ENCODE measurements around the gene DMBX1.
A peak's percentile ranks its signal among the peaks of the same experiment; 100 is the strongest.

Gene DMBX1

DNA sequence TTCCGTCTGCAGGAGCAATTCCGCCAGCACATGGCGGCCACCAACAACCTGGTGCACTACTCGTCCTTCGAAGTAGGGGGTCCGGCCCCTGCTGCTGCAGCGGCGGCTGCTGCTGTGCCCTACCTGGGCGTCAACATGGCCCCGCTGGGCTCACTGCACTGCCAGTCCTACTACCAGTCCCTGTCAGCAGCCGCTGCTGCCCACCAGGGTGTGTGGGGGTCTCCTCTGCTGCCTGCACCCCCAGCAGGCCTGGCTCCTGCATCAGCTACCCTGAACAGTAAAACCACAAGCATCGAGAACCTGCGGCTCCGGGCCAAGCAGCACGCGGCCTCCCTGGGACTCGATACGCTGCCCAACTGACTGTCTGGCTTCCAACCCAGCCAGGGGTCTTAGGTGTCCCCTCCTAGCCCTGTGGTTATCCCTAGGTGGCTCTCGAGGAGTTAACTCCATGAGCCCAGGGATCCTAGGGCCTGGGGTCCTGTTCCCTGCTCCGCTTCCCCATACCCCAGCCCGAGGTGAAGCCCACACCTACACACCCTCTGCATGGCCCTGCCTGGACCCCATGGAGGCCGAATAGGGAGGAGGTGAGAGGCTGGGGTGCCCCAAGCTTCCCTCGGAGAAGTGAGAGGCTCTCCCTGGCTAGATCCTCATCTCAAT is 22.6 kb downstream of the DMBX1 start:
- Histone ChIP-seq H3K23ac (ENCODE audit: low read depth, low read length, poor library complexity) (no peak overlapping the region), H3K9ac (ENCODE audit: low read depth, low read length, poor library complexity) (no peak overlapping the region), H3K27ac (replicated peaks; ENCODE audit: low read length) (no peak overlapping the region), H3K79me1 (ENCODE audit: low read depth, low read length) (no peaks in the 10 kb centered on the region), H3K4ac (ENCODE audit: low read length) (no peak overlapping the region), H4K8ac (ENCODE audit: low read depth, low read length) (no peak overlapping the region), H3K36me3 (replicated peaks in 1 of 2; ENCODE audit: control insufficient read depth in 2 of 2, insufficient read depth in 2 of 2, low read length in 2 of 2) (no peaks in the 10 kb centered on the region), H2AFZ (ENCODE audit: low read length) (no peak overlapping the region), H3K4me2 (ENCODE audit: insufficient read depth, low read length, poor library complexity, severe bottlenecking) (no peak overlapping the region), H3K9me3 (replicated peaks in 1 of 2; ENCODE audit: control insufficient read depth in 2 of 2, insufficient read depth in 1 of 2, low read depth in 1 of 2, low read length in 2 of 2) (no peaks in the 10 kb centered on the region), H3K14ac (ENCODE audit: low read length) (no peak overlapping the region), H2BK5ac (ENCODE audit: low read length) (no peak overlapping the region), H3K4me3 (ENCODE audit: low read length in 2 of 2) (no peak overlapping the region), H2BK12ac (ENCODE audit: low read length) (peak overlapping the region; percentile 50), H3K4me1 (ENCODE audit: control insufficient read depth in 2 of 2, insufficient read depth in 1 of 2, low read depth in 1 of 2, low read length in 2 of 2) (peaks cover 2 to 17% of the 10 kb centered on the region in 2 donors), H4K91ac (ENCODE audit: low read depth, low read length, poor library complexity) (no peak overlapping the region), H2BK120ac (ENCODE audit: low read depth, low read length) (peak overlapping the region; percentile 9), H3K27me3 (ENCODE audit: control insufficient read depth in 3 of 3, insufficient read depth in 3 of 3, low read depth in 1 of 3, low read length in 3 of 3) (peaks cover 0 to 83% (median 6%) of the 10 kb centered on the region in 3 experiments), H3K18ac (ENCODE audit: low read length) (peak overlapping the region; percentile 63), H2BK15ac (ENCODE audit: low read length) (peak overlapping the region; percentile 55), H2AK5ac (ENCODE audit: low read depth, low read length) (peak overlapping the region; percentile 60)
- WGBS, 2 donors (ENCODE audit: extremely low coverage in 2 of 2, insufficient read length in 2 of 2, insufficient replicate concordance in 1 of 2), result no CpG with 5 or more reads among the region's 23 CpGs
- no peak for DNase-seq (ENCODE audit: low spot score)

DNA sequence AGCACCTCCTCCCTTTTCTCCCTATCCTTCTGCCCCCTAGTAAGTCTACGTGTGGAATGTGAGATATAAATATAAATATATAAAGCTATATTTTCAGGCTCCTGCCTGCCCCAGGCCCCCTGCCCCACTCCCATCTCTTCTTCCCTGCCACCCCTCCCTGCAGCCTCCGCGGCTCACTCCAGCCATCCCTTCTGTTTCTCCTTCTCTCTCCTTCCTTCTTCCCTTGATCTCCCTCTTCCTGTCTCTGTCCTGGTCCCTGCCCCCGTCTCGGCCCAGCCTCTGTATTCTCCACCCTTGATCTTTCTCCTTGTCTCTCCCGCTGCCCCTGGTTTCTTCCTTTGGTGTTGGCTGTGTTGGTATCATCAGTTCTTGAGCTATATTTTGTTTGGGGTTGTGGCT is 23.2 kb downstream of the DMBX1 start:
- H3K27me3 ChIP-seq (ENCODE audit: control insufficient read depth in 3 of 3, insufficient read depth in 3 of 3, low read depth in 1 of 3, low read length in 3 of 3), result peaks cover 0 to 89% (median 6%) of the 10 kb centered on the region in 3 experiments

DNA sequence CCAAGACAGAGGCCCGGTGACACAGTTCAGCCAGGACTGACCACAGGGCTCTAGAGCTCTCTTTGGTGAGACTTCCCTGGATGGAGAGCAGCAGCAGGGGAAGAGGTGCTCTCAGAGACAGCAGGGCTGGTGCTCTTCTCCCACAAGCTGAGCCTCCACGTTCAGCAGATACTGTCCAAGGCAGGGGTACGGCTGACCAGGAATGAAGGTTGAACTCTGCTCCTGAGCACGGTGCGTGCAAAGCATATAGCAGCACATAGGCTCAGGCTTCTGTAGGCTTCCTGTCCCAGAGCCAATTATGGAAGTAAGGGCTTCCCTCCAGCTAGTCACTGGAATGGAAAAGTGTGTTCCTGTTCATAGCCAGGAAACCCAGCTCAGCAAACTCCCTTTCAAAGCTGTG is 23.9 kb downstream of the DMBX1 start:
- Histone ChIP-seq H3K4me3 (ENCODE audit: low read length in 2 of 2) (no peak overlapping the region), H3K14ac (ENCODE audit: low read length) (no peak overlapping the region), H2AK5ac (ENCODE audit: low read depth, low read length) (no peak overlapping the region), H2BK15ac (ENCODE audit: low read length) (peak overlapping the region; percentile 2), H3K4ac (ENCODE audit: low read length) (no peak overlapping the region), H3K27ac (replicated peaks; ENCODE audit: low read length) (no peak overlapping the region), H3K9me3 (replicated peaks in 1 of 2; ENCODE audit: control insufficient read depth in 2 of 2, insufficient read depth in 1 of 2, low read depth in 1 of 2, low read length in 2 of 2) (no peaks in the 10 kb centered on the region), H3K23ac (ENCODE audit: low read depth, low read length, poor library complexity) (no peak overlapping the region), H2BK120ac (ENCODE audit: low read depth, low read length) (no peak overlapping the region), H4K8ac (ENCODE audit: low read depth, low read length) (no peak overlapping the region), H3K18ac (ENCODE audit: low read length) (peak overlapping the region; percentile 2), H2BK12ac (ENCODE audit: low read length) (no peak overlapping the region), H3K79me1 (ENCODE audit: low read depth, low read length) (no peaks in the 10 kb centered on the region), H2AFZ (ENCODE audit: low read length) (no peak overlapping the region), H3K36me3 (replicated peaks in 1 of 2; ENCODE audit: control insufficient read depth in 2 of 2, insufficient read depth in 2 of 2, low read length in 2 of 2) (no peaks in the 10 kb centered on the region), H3K9ac (ENCODE audit: low read depth, low read length, poor library complexity) (no peak overlapping the region), H2BK5ac (ENCODE audit: low read length) (no peak overlapping the region), H3K27me3 (ENCODE audit: control insufficient read depth in 3 of 3, insufficient read depth in 3 of 3, low read depth in 1 of 3, low read length in 3 of 3) (peaks cover 0 to 92% (median 9%) of the 10 kb centered on the region in 3 experiments), H3K4me1 (ENCODE audit: control insufficient read depth in 2 of 2, insufficient read depth in 1 of 2, low read depth in 1 of 2, low read length in 2 of 2) (peaks cover 0 to 25% of the 10 kb centered on the region in 2 donors), H3K4me2 (ENCODE audit: insufficient read depth, low read length, poor library complexity, severe bottlenecking) (no peak overlapping the region), H4K91ac (ENCODE audit: low read depth, low read length, poor library complexity) (no peak overlapping the region)
- WGBS, 2 donors (ENCODE audit: extremely low coverage in 2 of 2, insufficient read length in 2 of 2, insufficient replicate concordance in 1 of 2), result no CpG with 5 or more reads among the region's 5 CpGs
- DNase-seq (ENCODE audit: low spot score), result no peak

More for the DNA sequence above, 23.2 kb downstream of the DMBX1 start:
- Histone ChIP-seq H3K14ac (ENCODE audit: low read length) (no peak overlapping the region), H3K79me1 (ENCODE audit: low read depth, low read length) (no peaks in the 10 kb centered on the region), H2BK12ac (ENCODE audit: low read length) (no peak overlapping the region), H3K4ac (ENCODE audit: low read length) (no peak overlapping the region), H3K9ac (ENCODE audit: low read depth, low read length, poor library complexity) (no peak overlapping the region), H3K4me3 (ENCODE audit: low read length in 2 of 2) (no peak overlapping the region), H3K4me1 (ENCODE audit: control insufficient read depth in 2 of 2, insufficient read depth in 1 of 2, low read depth in 1 of 2, low read length in 2 of 2) (peaks cover 0 to 19% of the 10 kb centered on the region in 2 donors), H2AFZ (ENCODE audit: low read length) (no peak overlapping the region), H3K9me3 (replicated peaks in 1 of 2; ENCODE audit: control insufficient read depth in 2 of 2, insufficient read depth in 1 of 2, low read depth in 1 of 2, low read length in 2 of 2) (no peaks in the 10 kb centered on the region), H3K23ac (ENCODE audit: low read depth, low read length, poor library complexity) (no peak overlapping the region), H2AK5ac (ENCODE audit: low read depth, low read length) (no peak overlapping the region), H3K36me3 (replicated peaks in 1 of 2; ENCODE audit: control insufficient read depth in 2 of 2, insufficient read depth in 2 of 2, low read length in 2 of 2) (no peaks in the 10 kb centered on the region), H2BK15ac (ENCODE audit: low read length) (no peak overlapping the region), H4K8ac (ENCODE audit: low read depth, low read length) (no peak overlapping the region), H3K27ac (replicated peaks; ENCODE audit: low read length) (no peak overlapping the region), H3K4me2 (ENCODE audit: insufficient read depth, low read length, poor library complexity, severe bottlenecking) (no peak overlapping the region), H2BK120ac (ENCODE audit: low read depth, low read length) (no peak overlapping the region), H3K18ac (ENCODE audit: low read length) (no peak overlapping the region), H4K91ac (ENCODE audit: low read depth, low read length, poor library complexity) (no peak overlapping the region), H2BK5ac (ENCODE audit: low read length) (no peak overlapping the region)
- WGBS, 2 donors (ENCODE audit: extremely low coverage in 2 of 2, insufficient read length in 2 of 2, insufficient replicate concordance in 1 of 2), result no CpG with 5 or more reads among the region's 6 CpGs
- DNase-seq (ENCODE audit: low spot score), result no peak

DNA sequence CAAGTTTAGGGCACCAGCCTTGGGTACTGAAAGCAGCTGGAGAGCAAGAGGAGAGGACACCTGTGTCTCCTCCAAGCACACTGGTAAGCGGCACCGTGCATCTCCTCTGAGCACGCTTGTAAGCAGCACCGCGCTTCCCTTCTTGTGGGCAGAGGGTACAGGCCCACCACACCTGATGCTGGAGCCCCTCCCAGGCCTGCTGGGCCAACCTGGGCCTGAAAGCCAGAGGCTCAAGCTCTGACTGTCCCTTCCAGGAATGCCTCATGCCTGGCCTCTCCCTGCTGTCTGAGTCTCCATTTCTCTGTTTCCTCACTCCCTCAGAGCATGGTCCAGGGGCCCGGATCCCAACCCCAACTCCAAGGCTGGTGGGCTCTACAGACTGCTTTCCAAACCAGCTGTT is 25.9 kb downstream of the DMBX1 start:
- no peak overlapping the region for H3K18ac ChIP-seq (ENCODE audit: low read length)
- H3K4me3 ChIP-seq (ENCODE audit: low read length in 2 of 2), result no peak overlapping the region
- no peak overlapping the region for H2AFZ ChIP-seq (ENCODE audit: low read length)
- H3K27ac ChIP-seq (replicated peaks; ENCODE audit: low read length), result no peak overlapping the region
- no peak overlapping the region for H3K9ac ChIP-seq (ENCODE audit: low read depth, low read length, poor library complexity)
- H3K27me3 ChIP-seq (ENCODE audit: control insufficient read depth in 3 of 3, insufficient read depth in 3 of 3, low read depth in 1 of 3, low read length in 3 of 3), result peaks cover 0 to 93% (median 9%) of the 10 kb centered on the region in 3 experiments
- no peak overlapping the region for H2BK5ac ChIP-seq (ENCODE audit: low read length)
- H3K9me3 ChIP-seq (replicated peaks in 1 of 2; ENCODE audit: control insufficient read depth in 2 of 2, insufficient read depth in 1 of 2, low read depth in 1 of 2, low read length in 2 of 2), result no peaks in the 10 kb centered on the region
- no peak overlapping the region for H2AK5ac ChIP-seq (ENCODE audit: low read depth, low read length)
- H2BK120ac ChIP-seq (ENCODE audit: low read depth, low read length), result no peak overlapping the region
- H3K36me3 ChIP-seq (replicated peaks in 1 of 2; ENCODE audit: control insufficient read depth in 2 of 2, insufficient read depth in 2 of 2, low read length in 2 of 2), result no peaks in the 10 kb centered on the region
- no peak overlapping the region for H3K4me2 ChIP-seq (ENCODE audit: insufficient read depth, low read length, poor library complexity, severe bottlenecking)
- H3K23ac ChIP-seq (ENCODE audit: low read depth, low read length, poor library complexity), result no peak overlapping the region
- H3K79me1 ChIP-seq (ENCODE audit: low read depth, low read length), result no peaks in the 10 kb centered on the region
- H4K8ac ChIP-seq (ENCODE audit: low read depth, low read length), result no peak overlapping the region
- H3K4me1 ChIP-seq (ENCODE audit: control insufficient read depth in 2 of 2, insufficient read depth in 1 of 2, low read depth in 1 of 2, low read length in 2 of 2), result peaks cover 8 to 37% of the 10 kb centered on the region in 2 donors
- H4K91ac ChIP-seq (ENCODE audit: low read depth, low read length, poor library complexity), result no peak overlapping the region
- no peak overlapping the region for H2BK12ac ChIP-seq (ENCODE audit: low read length)
- DNase-seq (ENCODE audit: low spot score), result no peak
- WGBS, 2 donors (ENCODE audit: extremely low coverage in 2 of 2, insufficient read length in 2 of 2, insufficient replicate concordance in 1 of 2), result no CpG with 5 or more reads among the region's 6 CpGs
- H3K4ac ChIP-seq (ENCODE audit: low read length), result no peak overlapping the region
- no peak overlapping the region for H3K14ac ChIP-seq (ENCODE audit: low read length)
- H2BK15ac ChIP-seq (ENCODE audit: low read length), result no peak overlapping the region
